Progenitor cell of endocrine pancreas (in vitro differentiated cells): ENCODE measurements around the gene FYCO1. TPM values are rescaled to one million over a fixed set of nuclear protein-coding genes. Genes with fewer than 3 reads are reported as not detected.

ENCODE experiments used
- DNase-seq: peaks from one replicate; pipeline ENCODE4 v3.0.0; 2021; ENCODE audit warnings: low spot score; ENCODE audit not compliant: unreplicated experiment
- H3K27ac Mint-ChIP-seq: 2 replicates; pipeline ENCODE4 v1.8.0; 2021; ENCODE audit warnings: mild to moderate bottlenecking, moderate library complexity, mixed read lengths
- H3K27me3 Mint-ChIP-seq: 2 replicates; pipeline ENCODE4 v1.8.0; 2021; ENCODE audit warnings: mixed read lengths
- H3K36me3 Mint-ChIP-seq: 2 replicates; pipeline ENCODE4 v1.8.0; 2022; ENCODE audit warnings: mixed read lengths; ENCODE audit not compliant: insufficient read depth
- H3K4me1 Mint-ChIP-seq: 2 replicates; pipeline ENCODE4 v1.8.0; 2021; ENCODE audit warnings: low read depth, mixed read lengths
- H3K4me3 Mint-ChIP-seq: 2 replicates; pipeline ENCODE4 v1.8.0; 2021; ENCODE audit warnings: low read depth, mild to moderate bottlenecking, moderate library complexity, mixed read lengths
- H3K9me3 Mint-ChIP-seq: 2 replicates; pipeline ENCODE4 v1.8.0; 2021; ENCODE audit warnings: low read depth, mixed read lengths
- total RNA-seq: library from RNA; stranded (reverse); gene quantifications from 2 replicates; pipeline ENCODE4 v1.2.1, GENCODE V29; 2021
- TF ChIP-seq, protein P1 (sequence below): fragments of 200-600 bp; sonication (generic); IDR thresholded peaks from one replicate; pipeline ENCODE4 v1.5.0; 2021; ENCODE audit warnings: antibody characterized with exemption, mild to moderate bottlenecking; ENCODE audit not compliant: unreplicated experiment

The FYCO1 gene
- total RNA-seq, 1 donor from 2014 or later, result 18.0 TPM

DNA sequence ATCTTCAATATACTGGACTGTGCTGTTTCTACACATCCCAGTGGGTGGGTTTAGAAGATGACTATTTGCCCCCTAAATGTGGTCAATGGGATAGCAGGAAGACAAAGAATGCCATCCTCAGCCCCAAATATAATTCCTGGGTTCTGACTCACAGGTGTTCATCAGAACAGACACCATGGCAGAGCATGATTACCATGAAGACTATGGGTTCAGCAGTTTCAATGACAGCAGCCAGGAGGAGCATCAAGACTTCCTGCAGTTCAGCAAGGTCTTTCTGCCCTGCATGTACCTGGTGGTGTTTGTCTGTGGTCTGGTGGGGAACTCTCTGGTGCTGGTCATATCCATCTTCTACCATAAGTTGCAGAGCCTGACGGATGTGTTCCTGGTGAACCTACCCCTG lies 49.3 kb downstream of the FYCO1 start:
- DNase-seq, result no peak
- TF ChIP-seq, protein P1, sequence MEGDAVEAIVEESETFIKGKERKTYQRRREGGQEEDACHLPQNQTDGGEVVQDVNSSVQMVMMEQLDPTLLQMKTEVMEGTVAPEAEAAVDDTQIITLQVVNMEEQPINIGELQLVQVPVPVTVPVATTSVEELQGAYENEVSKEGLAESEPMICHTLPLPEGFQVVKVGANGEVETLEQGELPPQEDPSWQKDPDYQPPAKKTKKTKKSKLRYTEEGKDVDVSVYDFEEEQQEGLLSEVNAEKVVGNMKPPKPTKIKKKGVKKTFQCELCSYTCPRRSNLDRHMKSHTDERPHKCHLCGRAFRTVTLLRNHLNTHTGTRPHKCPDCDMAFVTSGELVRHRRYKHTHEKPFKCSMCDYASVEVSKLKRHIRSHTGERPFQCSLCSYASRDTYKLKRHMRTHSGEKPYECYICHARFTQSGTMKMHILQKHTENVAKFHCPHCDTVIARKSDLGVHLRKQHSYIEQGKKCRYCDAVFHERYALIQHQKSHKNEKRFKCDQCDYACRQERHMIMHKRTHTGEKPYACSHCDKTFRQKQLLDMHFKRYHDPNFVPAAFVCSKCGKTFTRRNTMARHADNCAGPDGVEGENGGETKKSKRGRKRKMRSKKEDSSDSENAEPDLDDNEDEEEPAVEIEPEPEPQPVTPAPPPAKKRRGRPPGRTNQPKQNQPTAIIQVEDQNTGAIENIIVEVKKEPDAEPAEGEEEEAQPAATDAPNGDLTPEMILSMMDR, result no peak
- Mint-ChIP-seq H3K27me3 (no peaks in the 10 kb centered on the region), H3K4me1 (no peaks in the 10 kb centered on the region), H3K9me3 (no peaks in the 10 kb centered on the region), H3K27ac (no peak overlapping the region), H3K4me3 (no peak overlapping the region), H3K36me3 (peaks cover 6% of the 10 kb centered on the region)

DNA sequence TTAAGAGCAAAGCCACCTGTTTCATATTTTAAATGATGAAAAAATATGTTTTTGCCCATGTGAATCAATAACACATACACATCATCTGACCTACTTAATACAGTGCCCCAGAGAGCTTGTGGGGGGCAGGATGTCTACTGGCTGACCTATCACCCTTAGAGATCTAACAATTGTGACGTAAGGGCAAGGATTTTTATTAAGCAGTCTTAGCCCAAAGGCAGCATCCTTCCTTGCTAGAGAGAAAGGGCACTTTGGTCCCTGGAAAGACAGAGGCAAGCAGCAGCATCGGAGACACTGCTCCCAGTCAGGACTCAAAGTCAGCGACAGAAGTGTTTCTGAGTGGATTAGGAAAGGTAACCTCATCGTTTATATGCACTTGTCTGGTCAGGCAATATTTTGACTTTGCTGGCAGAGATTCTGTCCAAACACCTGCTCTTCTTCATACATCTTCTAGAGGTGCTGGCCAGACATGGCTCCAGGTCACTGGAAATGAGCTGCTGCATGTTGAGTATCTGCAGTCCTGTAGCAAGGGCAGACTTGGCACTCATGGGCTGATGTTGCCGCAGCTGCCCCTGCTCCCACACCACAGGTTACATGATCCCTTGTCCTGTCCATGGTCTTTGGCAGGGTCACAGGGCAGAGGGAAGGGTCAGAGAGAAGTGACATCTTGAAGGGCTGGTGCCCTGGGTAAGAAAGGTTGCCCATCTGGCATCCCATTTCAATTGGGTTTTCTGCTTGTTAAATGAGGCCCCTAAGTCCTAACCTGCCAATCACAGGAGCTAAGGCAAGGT lies 50.6 kb downstream of the FYCO1 start:
- peaks cover 9% of the 10 kb centered on the region for H3K4me1 Mint-ChIP-seq
- no peak overlapping the region for H3K27ac Mint-ChIP-seq
- no peaks in the 10 kb centered on the region for H3K9me3 Mint-ChIP-seq

DNA sequence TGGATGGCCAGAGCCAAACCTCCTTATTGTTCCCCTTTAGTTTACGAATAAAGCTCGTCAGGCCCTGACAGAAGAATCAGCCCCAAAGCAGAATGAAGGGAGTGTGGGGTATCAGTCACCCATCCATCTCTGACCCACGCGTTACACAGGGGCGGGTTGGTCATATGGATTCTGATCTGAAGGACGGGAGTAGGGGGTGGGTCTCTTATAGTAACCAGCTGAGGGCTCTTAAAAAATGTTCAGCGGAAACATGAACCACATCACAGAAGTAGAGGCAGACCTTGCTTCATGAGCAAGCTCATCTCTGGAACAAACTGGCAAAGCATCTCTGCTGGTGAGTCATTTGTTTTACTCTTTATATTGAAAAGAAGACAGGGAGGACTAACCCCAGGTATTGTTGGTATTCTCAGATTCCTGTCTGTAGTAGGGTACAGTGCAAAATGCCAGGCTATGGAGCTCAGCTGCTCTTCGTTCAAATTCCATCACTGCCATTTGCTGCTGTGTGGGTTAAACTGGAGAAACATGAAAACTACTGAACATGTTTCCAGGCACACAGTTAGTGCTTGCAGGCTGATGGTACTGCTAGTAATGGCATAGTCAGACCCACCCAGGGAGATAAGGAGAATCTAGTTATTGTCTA lies 52.3 kb downstream of the FYCO1 start, which contains the start of gene CXCR6:
TSS of gene CXCR6 (plus strand) at position 258 of the 640 bp plus-strand sequence. CDS start 3,018 bp downstream, outside the sequence.
- H3K4me1 Mint-ChIP-seq, result peaks cover 15% of the 10 kb centered on the region
- TF ChIP-seq, protein P1, result no peak
- peaks cover 11% of the 10 kb centered on the region for H3K36me3 Mint-ChIP-seq

More for the DNA sequence above, 50.6 kb downstream of the FYCO1 start:
- no peak for DNase-seq
- no peak overlapping the region for H3K4me3 Mint-ChIP-seq
- TF ChIP-seq, protein P1, result no peak
- peaks cover 11% of the 10 kb centered on the region for H3K36me3 Mint-ChIP-seq
- H3K27me3 Mint-ChIP-seq, result no peaks in the 10 kb centered on the region

DNA sequence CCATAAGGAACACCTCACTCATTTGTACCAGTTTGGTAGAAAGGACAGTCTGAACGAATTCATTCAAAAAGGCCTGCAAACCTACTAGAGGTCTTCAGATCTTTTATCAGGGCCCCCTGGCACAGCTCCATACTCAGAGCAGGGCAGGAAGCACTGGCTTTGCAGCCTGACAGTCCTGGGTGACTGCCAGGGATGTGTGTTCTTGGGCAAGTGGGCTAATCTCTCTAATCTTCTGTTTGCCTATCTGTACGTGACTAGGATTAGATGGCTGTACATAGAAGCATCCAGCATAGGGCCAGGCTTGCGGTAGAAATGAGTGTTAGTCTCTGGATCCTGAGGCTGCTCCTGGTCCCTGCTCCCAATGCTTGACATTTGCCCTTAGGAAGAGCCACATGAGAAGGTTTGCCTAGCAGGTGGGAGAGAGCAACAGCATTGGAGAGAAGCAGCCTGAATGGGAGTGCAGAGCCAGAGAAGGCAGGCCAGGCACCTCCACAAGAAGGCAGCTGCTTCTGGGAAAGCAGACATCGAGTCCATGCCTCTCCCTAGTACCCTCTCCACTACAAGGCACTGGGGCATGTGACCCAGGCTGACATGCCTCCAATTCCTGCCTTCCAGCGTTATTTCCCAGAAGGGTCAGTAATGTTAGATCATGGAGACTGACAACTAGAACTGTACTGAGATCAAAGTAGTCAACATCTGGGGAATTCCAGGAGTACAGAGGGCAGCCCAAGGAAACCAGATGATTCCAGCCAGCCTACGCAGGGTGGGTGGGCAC lies 53.4 kb downstream of the FYCO1 start:
- TF ChIP-seq, protein P1, result no peak
- Mint-ChIP-seq H3K4me3 (no peak overlapping the region), H3K9me3 (no peaks in the 10 kb centered on the region), H3K27ac (no peak overlapping the region), H3K36me3 (peaks cover 11% of the 10 kb centered on the region), H3K27me3 (no peaks in the 10 kb centered on the region), H3K4me1 (peaks cover 15% of the 10 kb centered on the region)
- DNase-seq, result no peak

More for the DNA sequence above, 52.3 kb downstream of the FYCO1 start, which contains the start of gene CXCR6:
- no peak for DNase-seq
- Mint-ChIP-seq H3K4me3 (no peak within 1 kb of the TSS), H3K9me3 (no peaks in the 10 kb centered on the region), H3K27me3 (no peaks in the 10 kb centered on the region), H3K27ac (no peak within 1 kb of the TSS)
